ENCODE results near the gene SURF4. TPM values are rescaled to one million over a fixed set of nuclear protein-coding genes. Genes with fewer than 3 reads are reported as not detected.

Gene SURF4
- total and polyA plus RNA-seq, 4 donors: 142 to 386 (median 217) TPM

DNA sequence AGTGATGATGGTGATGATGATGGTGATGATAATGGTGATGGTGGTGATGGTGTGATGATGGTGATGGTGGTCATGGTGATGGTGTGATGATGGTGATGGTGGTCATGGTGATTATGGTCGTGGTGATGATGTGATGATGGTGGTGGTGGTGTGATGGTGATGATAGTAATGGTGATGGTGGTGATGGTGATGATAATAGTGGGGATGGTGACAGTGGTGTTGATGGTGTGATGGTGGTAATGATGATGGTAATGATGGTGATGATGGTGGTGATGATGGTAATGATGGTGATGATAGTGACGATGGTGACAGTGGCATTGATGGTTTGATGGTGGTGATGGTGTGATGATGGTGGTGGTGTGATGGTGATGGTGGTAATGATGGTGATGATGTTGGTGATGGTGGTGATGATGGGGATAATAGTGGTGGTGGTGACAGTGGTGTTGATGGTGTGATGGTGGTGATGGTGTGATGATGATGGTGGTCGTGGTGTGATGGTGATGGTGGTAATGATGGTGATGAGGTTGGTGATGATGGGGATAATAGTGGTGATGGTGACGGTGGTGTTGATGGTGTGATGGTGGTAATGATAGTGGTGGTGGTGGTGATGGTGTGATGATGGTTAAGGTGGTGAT lies 6.8 kb upstream of the SURF4 start (continued):
- TF ChIP-seq, protein P1, sequence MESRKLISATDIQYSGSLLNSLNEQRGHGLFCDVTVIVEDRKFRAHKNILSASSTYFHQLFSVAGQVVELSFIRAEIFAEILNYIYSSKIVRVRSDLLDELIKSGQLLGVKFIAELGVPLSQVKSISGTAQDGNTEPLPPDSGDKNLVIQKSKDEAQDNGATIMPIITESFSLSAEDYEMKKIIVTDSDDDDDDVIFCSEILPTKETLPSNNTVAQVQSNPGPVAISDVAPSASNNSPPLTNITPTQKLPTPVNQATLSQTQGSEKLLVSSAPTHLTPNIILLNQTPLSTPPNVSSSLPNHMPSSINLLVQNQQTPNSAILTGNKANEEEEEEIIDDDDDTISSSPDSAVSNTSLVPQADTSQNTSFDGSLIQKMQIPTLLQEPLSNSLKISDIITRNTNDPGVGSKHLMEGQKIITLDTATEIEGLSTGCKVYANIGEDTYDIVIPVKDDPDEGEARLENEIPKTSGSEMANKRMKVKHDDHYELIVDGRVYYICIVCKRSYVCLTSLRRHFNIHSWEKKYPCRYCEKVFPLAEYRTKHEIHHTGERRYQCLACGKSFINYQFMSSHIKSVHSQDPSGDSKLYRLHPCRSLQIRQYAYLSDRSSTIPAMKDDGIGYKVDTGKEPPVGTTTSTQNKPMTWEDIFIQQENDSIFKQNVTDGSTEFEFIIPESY (IDR thresholded peaks at IDR 0.05): no peak
- TF ChIP-seq, protein P2, sequence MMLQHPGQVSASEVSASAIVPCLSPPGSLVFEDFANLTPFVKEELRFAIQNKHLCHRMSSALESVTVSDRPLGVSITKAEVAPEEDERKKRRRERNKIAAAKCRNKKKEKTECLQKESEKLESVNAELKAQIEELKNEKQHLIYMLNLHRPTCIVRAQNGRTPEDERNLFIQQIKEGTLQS (IDR thresholded peaks at IDR 0.05): no peak
- no peak for TF ChIP-seq TAF1 (conservative IDR thresholded peaks at IDR 0.05)
- TF ChIP-seq FOXA2 (IDR thresholded peaks at IDR 0.05): no peak
- no peak for TF ChIP-seq SP1 (IDR thresholded peaks at IDR 0.05)

DNA sequence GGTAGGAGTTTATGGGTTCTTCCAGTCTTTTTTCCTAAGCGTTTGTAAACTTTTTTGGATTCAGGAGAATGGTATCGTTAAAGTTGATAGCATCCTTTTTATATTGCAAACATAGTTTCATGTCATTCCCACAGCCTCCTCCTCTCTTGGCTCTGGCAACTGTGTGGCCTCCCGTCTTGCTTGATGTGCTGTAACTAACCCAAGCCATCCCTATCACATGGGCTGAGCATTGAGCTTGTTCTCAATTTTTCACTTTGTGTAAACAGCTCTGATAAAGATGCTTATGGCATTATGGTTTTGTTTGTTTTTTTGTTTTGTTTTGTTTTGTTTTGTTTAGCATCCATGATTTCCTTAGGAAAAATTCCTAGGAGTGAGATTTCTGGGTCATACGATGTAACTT lies 4.9 kb upstream of the SURF4 start:
- TF ChIP-seq HNF4G (IDR thresholded peaks at IDR 0.05) (no peak), RAD21 (IDR thresholded peaks at IDR 0.05) (no peak)
- TF ChIP-seq, protein P2 (IDR thresholded peaks at IDR 0.05): no peak

DNA sequence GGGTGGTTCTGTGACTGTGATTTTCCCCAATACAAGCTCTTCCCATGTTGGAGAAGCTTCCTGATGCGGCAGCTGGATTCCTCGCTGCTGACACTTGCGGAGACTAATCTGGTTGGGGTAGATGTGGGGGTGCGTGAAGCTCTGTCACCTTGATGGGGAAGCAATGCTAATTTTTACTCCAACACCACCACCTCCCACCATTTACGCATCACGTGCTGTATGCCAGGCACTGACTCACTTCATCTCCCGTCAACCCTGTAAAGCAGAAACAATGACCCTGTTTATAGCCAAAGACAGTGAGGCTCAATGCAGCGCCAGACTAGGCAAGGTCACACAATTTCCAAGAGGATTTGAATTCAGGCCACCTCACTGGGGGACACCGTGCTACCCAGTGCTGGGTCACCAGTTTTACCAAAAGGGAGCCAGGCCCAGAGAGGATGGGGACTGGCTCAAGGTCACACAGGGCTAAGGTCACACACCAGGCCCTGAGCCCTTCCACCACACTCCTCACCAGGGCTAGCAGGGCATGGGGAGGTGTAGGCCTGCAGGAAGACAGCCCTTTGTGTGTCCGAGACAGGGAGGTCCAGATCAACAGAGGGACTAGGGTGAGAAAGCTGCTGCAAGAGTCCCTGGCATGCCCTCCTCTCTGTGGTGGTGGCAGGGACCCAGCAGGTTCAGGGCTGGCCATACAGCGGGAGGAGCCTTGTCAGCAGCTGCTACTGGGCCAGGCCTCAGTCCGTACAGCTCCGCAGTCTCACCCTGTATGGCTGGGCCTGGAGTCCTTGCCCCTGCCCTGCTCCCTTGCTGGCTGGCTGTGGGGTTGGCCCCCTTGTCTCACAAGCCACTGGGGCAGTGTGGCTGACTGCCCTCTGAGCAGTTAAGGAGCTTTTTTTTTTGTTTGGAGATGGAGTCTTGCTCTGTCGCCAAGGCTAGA lies 3.6 kb upstream of the SURF4 start:
- Histone ChIP-seq H3K36me3 (ENCODE audit: control insufficient read depth in 4 of 4, insufficient read depth in 3 of 4, low read depth in 1 of 4, low read length in 3 of 4) (no peaks in the 10 kb centered on the region), H3K9me3 (ENCODE audit: control insufficient read depth in 4 of 4, low read length in 3 of 4) (no peaks in the 10 kb centered on the region), H3K4me3 (ENCODE audit: low read depth in 1 of 3, low read length in 3 of 3) (no peak overlapping the region), H3K27me3 (ENCODE audit: control insufficient read depth in 4 of 4, insufficient read depth in 4 of 4, low read length in 3 of 4) (no peaks in the 10 kb centered on the region), H3K4me1 (ENCODE audit: control insufficient read depth in 4 of 4, insufficient read depth in 4 of 4, low read length in 3 of 4) (peaks cover 0 to 11% (median 5%) of the 10 kb centered on the region in 4 donors), H3K27ac (ENCODE audit: low read depth in 1 of 2, low read length in 2 of 2) (no peak overlapping the region), H3K9ac (ENCODE audit: low read depth in 1 of 2, low read length in 2 of 2) (no peak overlapping the region)
- DNase-seq (ENCODE audit: low spot score): no peak
- WGBS: 97% methylated on average over 14 of the region's 14 CpGs
- TF ChIP-seq, protein P3, sequence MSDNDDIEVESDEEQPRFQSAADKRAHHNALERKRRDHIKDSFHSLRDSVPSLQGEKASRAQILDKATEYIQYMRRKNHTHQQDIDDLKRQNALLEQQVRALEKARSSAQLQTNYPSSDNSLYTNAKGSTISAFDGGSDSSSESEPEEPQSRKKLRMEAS (IDR thresholded peaks at IDR 0.05): no peak
- TF ChIP-seq GABPA (IDR thresholded peaks at IDR 0.05 in 1 of 2, conservative IDR thresholded peaks at IDR 0.05 in 1 of 2) (no peak), RXRA (IDR thresholded peaks at IDR 0.05) (no peak), YY1 (IDR thresholded peaks at IDR 0.05) (no peak), EGR1 (IDR thresholded peaks at IDR 0.05; ENCODE audit: low read depth in 2 of 2) (no peak), FOXA1 (IDR thresholded peaks at IDR 0.05) (no peak), HNF4A (conservative IDR thresholded peaks at IDR 0.05) (no peak), JUND (IDR thresholded peaks at IDR 0.05) (no peak), NR2F2 (IDR thresholded peaks at IDR 0.05) (no peak), TAF1 (conservative IDR thresholded peaks at IDR 0.05) (no peak), RAD21 (IDR thresholded peaks at IDR 0.05) (no peak), FOXA2 (IDR thresholded peaks at IDR 0.05) (no peak), SP1 (IDR thresholded peaks at IDR 0.05) (no peak), HNF4G (IDR thresholded peaks at IDR 0.05) (no peak)
- TF ChIP-seq, protein P4, sequence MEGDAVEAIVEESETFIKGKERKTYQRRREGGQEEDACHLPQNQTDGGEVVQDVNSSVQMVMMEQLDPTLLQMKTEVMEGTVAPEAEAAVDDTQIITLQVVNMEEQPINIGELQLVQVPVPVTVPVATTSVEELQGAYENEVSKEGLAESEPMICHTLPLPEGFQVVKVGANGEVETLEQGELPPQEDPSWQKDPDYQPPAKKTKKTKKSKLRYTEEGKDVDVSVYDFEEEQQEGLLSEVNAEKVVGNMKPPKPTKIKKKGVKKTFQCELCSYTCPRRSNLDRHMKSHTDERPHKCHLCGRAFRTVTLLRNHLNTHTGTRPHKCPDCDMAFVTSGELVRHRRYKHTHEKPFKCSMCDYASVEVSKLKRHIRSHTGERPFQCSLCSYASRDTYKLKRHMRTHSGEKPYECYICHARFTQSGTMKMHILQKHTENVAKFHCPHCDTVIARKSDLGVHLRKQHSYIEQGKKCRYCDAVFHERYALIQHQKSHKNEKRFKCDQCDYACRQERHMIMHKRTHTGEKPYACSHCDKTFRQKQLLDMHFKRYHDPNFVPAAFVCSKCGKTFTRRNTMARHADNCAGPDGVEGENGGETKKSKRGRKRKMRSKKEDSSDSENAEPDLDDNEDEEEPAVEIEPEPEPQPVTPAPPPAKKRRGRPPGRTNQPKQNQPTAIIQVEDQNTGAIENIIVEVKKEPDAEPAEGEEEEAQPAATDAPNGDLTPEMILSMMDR (IDR thresholded peaks at IDR 0.05; ENCODE audit: low read depth, low read length, missing input control): no peak
- TF ChIP-seq, protein P5, sequence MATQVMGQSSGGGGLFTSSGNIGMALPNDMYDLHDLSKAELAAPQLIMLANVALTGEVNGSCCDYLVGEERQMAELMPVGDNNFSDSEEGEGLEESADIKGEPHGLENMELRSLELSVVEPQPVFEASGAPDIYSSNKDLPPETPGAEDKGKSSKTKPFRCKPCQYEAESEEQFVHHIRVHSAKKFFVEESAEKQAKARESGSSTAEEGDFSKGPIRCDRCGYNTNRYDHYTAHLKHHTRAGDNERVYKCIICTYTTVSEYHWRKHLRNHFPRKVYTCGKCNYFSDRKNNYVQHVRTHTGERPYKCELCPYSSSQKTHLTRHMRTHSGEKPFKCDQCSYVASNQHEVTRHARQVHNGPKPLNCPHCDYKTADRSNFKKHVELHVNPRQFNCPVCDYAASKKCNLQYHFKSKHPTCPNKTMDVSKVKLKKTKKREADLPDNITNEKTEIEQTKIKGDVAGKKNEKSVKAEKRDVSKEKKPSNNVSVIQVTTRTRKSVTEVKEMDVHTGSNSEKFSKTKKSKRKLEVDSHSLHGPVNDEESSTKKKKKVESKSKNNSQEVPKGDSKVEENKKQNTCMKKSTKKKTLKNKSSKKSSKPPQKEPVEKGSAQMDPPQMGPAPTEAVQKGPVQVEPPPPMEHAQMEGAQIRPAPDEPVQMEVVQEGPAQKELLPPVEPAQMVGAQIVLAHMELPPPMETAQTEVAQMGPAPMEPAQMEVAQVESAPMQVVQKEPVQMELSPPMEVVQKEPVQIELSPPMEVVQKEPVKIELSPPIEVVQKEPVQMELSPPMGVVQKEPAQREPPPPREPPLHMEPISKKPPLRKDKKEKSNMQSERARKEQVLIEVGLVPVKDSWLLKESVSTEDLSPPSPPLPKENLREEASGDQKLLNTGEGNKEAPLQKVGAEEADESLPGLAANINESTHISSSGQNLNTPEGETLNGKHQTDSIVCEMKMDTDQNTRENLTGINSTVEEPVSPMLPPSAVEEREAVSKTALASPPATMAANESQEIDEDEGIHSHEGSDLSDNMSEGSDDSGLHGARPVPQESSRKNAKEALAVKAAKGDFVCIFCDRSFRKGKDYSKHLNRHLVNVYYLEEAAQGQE (IDR thresholded peaks at IDR 0.05): no peak
- TF ChIP-seq, protein P1 (IDR thresholded peaks at IDR 0.05): no peak

More for the DNA sequence above, 4.9 kb upstream of the SURF4 start:
- no peak overlapping the region for H3K9ac ChIP-seq (ENCODE audit: low read depth in 1 of 2, low read length in 2 of 2)
- H3K36me3 ChIP-seq (ENCODE audit: control insufficient read depth in 4 of 4, insufficient read depth in 3 of 4, low read depth in 1 of 4, low read length in 3 of 4): no peaks in the 10 kb centered on the region
- peaks cover 0 to 11% (median 5%) of the 10 kb centered on the region in 4 donors for H3K4me1 ChIP-seq (ENCODE audit: control insufficient read depth in 4 of 4, insufficient read depth in 4 of 4, low read length in 3 of 4)
- no peak overlapping the region for H3K27ac ChIP-seq (ENCODE audit: low read depth in 1 of 2, low read length in 2 of 2)
- no peaks in the 10 kb centered on the region for H3K27me3 ChIP-seq (ENCODE audit: control insufficient read depth in 4 of 4, insufficient read depth in 4 of 4, low read length in 3 of 4)
- WGBS: 91% methylated on average over 4 of the region's 4 CpGs
- H3K4me3 ChIP-seq (ENCODE audit: low read depth in 1 of 3, low read length in 3 of 3): no peak overlapping the region
- no peaks in the 10 kb centered on the region for H3K9me3 ChIP-seq (ENCODE audit: control insufficient read depth in 4 of 4, low read length in 3 of 4)
- DNase-seq (ENCODE audit: low spot score): no peak
